Activated T-helper 2 cell treated with anti-CD3 and anti-CD28 coated beads, Interferon-gamma antibody, Interleukin-2, Interleukin-4, amounts not matched to agents 10 μg/mL and 5 μg/mL and 100 μg/mL, durations not matched to agents 14 hours and 24 hours and 36 hours (primary cell): ENCODE measurements around the gene GALNTL6. TPM values are rescaled to one million over a fixed set of nuclear protein-coding genes. Genes with fewer than 3 reads are reported as not detected.

Experiments
- DNase-seq: peaks from one replicate; pipeline ENCODE4 v3.0.0; 2021; ENCODE audit warnings: low spot score
- H3K27ac Mint-ChIP-seq: one replicate; pipeline ENCODE4 v1.8.0; 2021; ENCODE audit warnings: mixed read lengths
- H3K27me3 Mint-ChIP-seq: one replicate; pipeline ENCODE4 v1.8.0; 2021; ENCODE audit warnings: low read depth, mixed read lengths
- H3K36me3 Mint-ChIP-seq: one replicate; pipeline ENCODE4 v1.8.0; 2021; ENCODE audit warnings: low read depth, mixed read lengths
- H3K4me1 Mint-ChIP-seq: one replicate; pipeline ENCODE4 v1.8.0; 2021; ENCODE audit warnings: low read depth, mixed read lengths
- H3K4me3 Mint-ChIP-seq: one replicate; pipeline ENCODE4 v1.8.0; 2021; ENCODE audit warnings: low read depth, mild to moderate bottlenecking, moderate library complexity, mixed read lengths
- H3K9me3 Mint-ChIP-seq: one replicate; pipeline ENCODE4 v1.8.0; 2021; ENCODE audit warnings: mixed read lengths
- intact Hi-C: fragments of 100-400 bp; cut with micrococcal nuclease; formaldehyde crosslinking; loops from one replicate; pipeline ENCODE4 v1.15.1; 2023
- total RNA-seq: library from RNA; stranded (reverse); gene quantifications from 2 replicates; pipeline ENCODE4 v1.2.3, GENCODE V29; 2022

The GALNTL6 gene
- total RNA-seq, 1 donor from 2014 or later, result not detected

DNA sequence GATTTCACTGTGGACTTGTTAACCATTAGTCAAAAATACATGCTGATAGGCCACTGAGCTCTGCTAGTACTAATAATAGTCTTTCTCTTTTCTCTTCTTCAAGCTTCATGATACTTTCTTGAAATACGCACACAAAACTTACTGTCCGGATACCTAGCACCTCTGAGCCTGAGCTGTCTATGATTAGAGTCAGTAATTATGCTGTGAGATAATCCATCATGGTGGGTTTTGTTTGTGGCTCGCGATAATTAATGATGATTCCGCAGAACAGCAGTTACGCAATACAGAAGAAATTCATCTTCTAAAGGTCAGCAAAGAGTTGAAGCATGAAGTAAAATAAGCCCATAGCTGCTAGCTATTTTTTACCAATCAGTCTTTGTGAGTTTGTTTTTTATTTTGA lies 843.9 kb downstream of the GALNTL6 start:
- Mint-ChIP-seq H3K4me1 (no peaks in the 10 kb centered on the region), H3K4me3 (no peak overlapping the region), H3K36me3 (no peaks in the 10 kb centered on the region), H3K27ac (no peak overlapping the region), H3K27me3 (no peaks in the 10 kb centered on the region), H3K9me3 (no peaks in the 10 kb centered on the region)
- intact Hi-C loops, result no loop called here
- no peak for DNase-seq

DNA sequence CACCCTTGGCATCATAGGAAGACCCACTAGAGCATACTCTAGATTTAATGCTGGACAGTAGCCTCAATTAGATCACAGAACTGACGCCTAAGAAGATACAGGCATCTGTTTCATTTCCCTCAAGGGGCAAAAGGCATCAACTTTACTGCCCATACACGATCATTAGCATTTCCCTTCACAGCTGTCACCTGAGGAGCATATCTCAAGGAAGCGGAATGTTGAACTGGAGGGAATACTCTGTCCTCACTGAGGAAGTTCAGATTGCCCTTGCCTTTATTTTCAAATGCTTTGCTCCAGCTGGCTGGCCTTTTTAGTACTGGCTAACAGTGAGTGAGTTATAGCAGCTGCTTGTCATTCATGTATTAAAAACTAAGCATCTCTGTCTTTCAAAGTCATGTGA lies 847.0 kb downstream of the GALNTL6 start:
- H3K9me3 Mint-ChIP-seq, result no peaks in the 10 kb centered on the region
- no peaks in the 10 kb centered on the region for H3K27me3 Mint-ChIP-seq
- DNase-seq, result no peak
- no peaks in the 10 kb centered on the region for H3K4me1 Mint-ChIP-seq
- H3K4me3 Mint-ChIP-seq, result no peak overlapping the region
- intact Hi-C loops, result no loop called here
- H3K36me3 Mint-ChIP-seq, result no peaks in the 10 kb centered on the region
- no peak overlapping the region for H3K27ac Mint-ChIP-seq

- no peak overlapping the region for H3K4me3 Mint-ChIP-seq
- no peaks in the 10 kb centered on the region for H3K27me3 Mint-ChIP-seq
- no peaks in the 10 kb centered on the region for H3K4me1 Mint-ChIP-seq
- DNase-seq, result no peak
- H3K9me3 Mint-ChIP-seq, result no peaks in the 10 kb centered on the region
- no peaks in the 10 kb centered on the region for H3K36me3 Mint-ChIP-seq
- intact Hi-C loops, result no loop called here
- H3K27ac Mint-ChIP-seq, result no peak overlapping the region
These were observed 848.9 kb downstream of the GALNTL6 start for GRCh38 chr4:172662113-172662512.

- DNase-seq, result no peak
- intact Hi-C loops, result no loop called here
- no peak overlapping the region for H3K4me3 Mint-ChIP-seq
- no peaks in the 10 kb centered on the region for H3K27me3 Mint-ChIP-seq
- H3K9me3 Mint-ChIP-seq, result no peaks in the 10 kb centered on the region
- H3K4me1 Mint-ChIP-seq, result no peaks in the 10 kb centered on the region
- H3K27ac Mint-ChIP-seq, result no peak overlapping the region
- H3K36me3 Mint-ChIP-seq, result no peaks in the 10 kb centered on the region
These were observed 853.6 kb downstream of the GALNTL6 start for GRCh38 chr4:172666711-172667368.

- Mint-ChIP-seq H3K27ac (no peak overlapping the region), H3K9me3 (peaks cover 11% of the 10 kb centered on the region), H3K27me3 (no peaks in the 10 kb centered on the region), H3K36me3 (no peaks in the 10 kb centered on the region), H3K4me3 (no peak overlapping the region), H3K4me1 (no peaks in the 10 kb centered on the region)
- intact Hi-C loops, result no loop called here
- no peak for DNase-seq
These were observed 861.6 kb downstream of the GALNTL6 start for GRCh38 chr4:172674811-172675210.

DNA sequence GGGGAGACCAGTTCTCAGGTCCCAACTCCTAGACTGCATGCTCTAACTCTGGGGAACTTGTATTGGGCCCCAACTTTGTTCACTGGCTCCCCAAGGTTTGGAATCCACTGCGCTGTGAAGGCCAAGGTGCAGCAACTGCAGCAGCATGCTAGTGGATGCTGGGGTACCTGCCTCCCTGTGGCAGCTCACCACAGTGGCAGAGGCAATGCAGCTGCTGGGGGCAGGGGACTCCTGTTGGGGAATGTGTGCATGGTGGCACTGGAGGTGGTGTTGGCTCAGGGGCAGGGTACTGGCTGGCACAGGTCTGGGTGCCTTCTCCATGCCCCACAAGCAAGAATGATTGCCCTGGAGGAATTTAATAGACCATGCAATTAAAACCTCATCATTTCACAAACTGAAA lies 862.0 kb downstream of the GALNTL6 start:
- H3K27ac Mint-ChIP-seq, result no peak overlapping the region
- no peaks in the 10 kb centered on the region for H3K36me3 Mint-ChIP-seq
- peaks cover 11% of the 10 kb centered on the region for H3K9me3 Mint-ChIP-seq

DNA sequence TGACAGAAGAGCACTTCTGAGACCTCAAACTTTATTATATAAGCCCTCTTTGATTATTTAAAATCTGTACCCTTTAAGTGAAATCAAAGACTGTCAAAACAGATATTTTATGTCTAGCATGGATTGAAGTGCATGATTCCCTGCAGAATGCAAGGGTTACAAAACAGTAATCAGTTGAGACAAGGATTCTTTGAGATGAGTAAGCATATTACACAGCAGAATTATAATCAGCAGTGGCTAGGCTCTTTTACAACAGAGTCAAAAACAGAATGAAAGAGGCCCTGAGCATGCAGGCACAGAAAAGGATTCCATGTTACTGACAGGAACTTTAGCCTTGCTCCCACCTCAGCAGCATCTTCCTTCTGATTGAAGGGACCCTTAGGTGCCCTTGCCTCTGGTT lies 867.5 kb downstream of the GALNTL6 start:
- H3K27ac Mint-ChIP-seq, result no peak overlapping the region
- no peak for DNase-seq
- H3K4me1 Mint-ChIP-seq, result no peaks in the 10 kb centered on the region
- no peak overlapping the region for H3K4me3 Mint-ChIP-seq
- H3K36me3 Mint-ChIP-seq, result no peaks in the 10 kb centered on the region
- no peaks in the 10 kb centered on the region for H3K27me3 Mint-ChIP-seq
- intact Hi-C loops, result no loop called here
- peaks cover 2% of the 10 kb centered on the region for H3K9me3 Mint-ChIP-seq

More for the DNA sequence above, 862.0 kb downstream of the GALNTL6 start:
- DNase-seq, result no peak
- intact Hi-C loops, result no loop called here
- Mint-ChIP-seq H3K4me3 (no peak overlapping the region), H3K4me1 (no peaks in the 10 kb centered on the region), H3K27me3 (no peaks in the 10 kb centered on the region)

DNA sequence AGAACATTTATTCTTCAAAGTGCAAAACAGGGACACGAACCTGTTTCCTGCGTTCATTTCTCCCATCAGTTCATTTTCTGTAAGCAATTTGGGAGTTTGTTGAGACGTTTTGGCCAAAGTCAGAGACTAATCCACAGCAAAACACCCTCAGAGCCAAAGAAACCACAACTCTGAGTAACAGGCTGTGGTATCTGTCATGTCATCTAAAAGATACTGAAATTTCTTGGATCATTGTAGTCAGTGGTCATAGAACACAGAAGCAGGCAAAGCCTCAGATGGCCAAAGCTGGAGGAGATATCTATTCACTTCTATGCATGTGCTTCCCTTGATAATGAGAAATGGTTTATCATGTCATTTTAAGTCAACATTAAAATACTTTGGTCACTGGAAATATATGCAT lies 869.8 kb downstream of the GALNTL6 start:
- peaks cover 2% of the 10 kb centered on the region for H3K9me3 Mint-ChIP-seq

DNA sequence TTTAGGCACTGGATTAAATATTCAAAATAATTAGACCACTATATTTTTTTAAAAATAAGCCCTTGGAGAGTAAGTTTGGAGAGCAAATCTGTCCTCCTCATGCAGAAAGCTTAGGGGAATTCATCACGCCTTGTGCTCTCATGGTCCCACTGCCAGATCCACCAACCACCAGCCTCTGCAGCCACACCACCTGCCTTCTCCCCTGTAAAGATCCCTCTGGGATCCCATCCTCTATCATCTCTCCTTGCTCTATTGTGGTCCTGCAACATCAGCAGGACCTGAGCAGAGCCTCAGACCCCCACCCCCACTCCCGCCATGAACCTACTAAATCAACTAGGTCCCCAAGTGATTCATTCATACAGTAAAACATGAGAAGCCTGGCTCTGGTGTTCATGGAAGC lies 872.8 kb downstream of the GALNTL6 start:
- intact Hi-C loops, result no loop called here
- no peak for DNase-seq
- no peak overlapping the region for H3K4me3 Mint-ChIP-seq
- H3K4me1 Mint-ChIP-seq, result no peaks in the 10 kb centered on the region
- H3K9me3 Mint-ChIP-seq, result peaks cover 5% of the 10 kb centered on the region
- no peaks in the 10 kb centered on the region for H3K27me3 Mint-ChIP-seq
- no peaks in the 10 kb centered on the region for H3K36me3 Mint-ChIP-seq
- no peak overlapping the region for H3K27ac Mint-ChIP-seq

More for the DNA sequence above, 869.8 kb downstream of the GALNTL6 start:
- Mint-ChIP-seq H3K4me3 (no peak overlapping the region), H3K27ac (no peak overlapping the region), H3K27me3 (no peaks in the 10 kb centered on the region), H3K4me1 (no peaks in the 10 kb centered on the region), H3K36me3 (no peaks in the 10 kb centered on the region)
- no peak for DNase-seq
- intact Hi-C loops, result no loop called here

DNA sequence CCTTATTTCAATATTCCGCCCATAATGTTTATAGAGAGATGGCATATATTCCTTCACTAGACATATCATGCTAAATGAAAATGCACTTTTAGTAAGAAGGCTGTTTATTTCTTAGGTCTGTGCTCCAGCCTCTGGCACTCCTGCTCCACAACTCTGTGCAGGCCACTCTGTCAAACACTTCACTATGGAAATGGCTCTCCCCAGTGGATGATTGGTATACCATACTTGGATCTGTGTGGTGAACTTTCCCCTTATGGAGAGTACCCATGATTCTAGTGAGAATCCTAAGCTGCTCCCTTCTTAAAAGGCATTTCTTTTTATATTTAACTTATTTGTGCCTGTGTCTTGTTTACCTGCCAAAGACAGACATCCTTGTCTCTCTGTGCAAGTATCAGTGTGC lies 875.3 kb downstream of the GALNTL6 start:
- Mint-ChIP-seq H3K36me3 (no peaks in the 10 kb centered on the region), H3K27ac (no peak overlapping the region), H3K9me3 (peaks cover 15% of the 10 kb centered on the region), H3K4me1 (no peaks in the 10 kb centered on the region), H3K4me3 (no peak overlapping the region), H3K27me3 (no peaks in the 10 kb centered on the region)
- no peak for DNase-seq
- intact Hi-C loops, result no loop called here

DNA sequence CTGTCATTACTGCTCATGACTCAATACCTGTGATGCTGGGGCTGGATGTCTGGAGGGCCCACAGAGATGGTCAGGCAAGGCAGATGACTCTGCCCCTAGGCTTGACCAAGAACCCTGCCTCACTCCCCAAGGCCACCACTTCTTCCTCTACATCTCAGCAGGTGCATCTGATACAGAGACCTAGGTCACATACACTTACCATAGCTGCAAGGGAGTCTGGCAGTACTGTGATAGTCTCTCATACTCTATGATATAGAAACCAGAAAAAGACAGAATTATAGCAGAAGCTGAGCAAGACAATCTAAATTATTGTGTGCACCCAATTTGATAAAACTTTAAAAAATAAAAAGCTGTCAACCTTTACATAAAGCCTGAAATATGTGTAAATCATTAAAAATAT lies 878.3 kb downstream of the GALNTL6 start:
- intact Hi-C loops, result no loop called here
- Mint-ChIP-seq H3K36me3 (no peaks in the 10 kb centered on the region), H3K27ac (no peak overlapping the region), H3K9me3 (peaks cover 15% of the 10 kb centered on the region), H3K4me1 (no peaks in the 10 kb centered on the region), H3K4me3 (no peak overlapping the region), H3K27me3 (no peaks in the 10 kb centered on the region)
- DNase-seq, result no peak

GRCh38 chr4:172692701-172693100 lies 879.5 kb downstream of the GALNTL6 start:
- no peak for DNase-seq
- no peaks in the 10 kb centered on the region for H3K27me3 Mint-ChIP-seq
- no peaks in the 10 kb centered on the region for H3K4me1 Mint-ChIP-seq
- no peak overlapping the region for H3K4me3 Mint-ChIP-seq
- peaks cover 15% of the 10 kb centered on the region for H3K9me3 Mint-ChIP-seq
- H3K36me3 Mint-ChIP-seq, result no peaks in the 10 kb centered on the region
- intact Hi-C loops, result no loop called here
- H3K27ac Mint-ChIP-seq, result no peak overlapping the region

- DNase-seq, result no peak
- Mint-ChIP-seq H3K27me3 (no peaks in the 10 kb centered on the region), H3K36me3 (no peaks in the 10 kb centered on the region), H3K4me3 (no peak overlapping the region), H3K27ac (no peak overlapping the region), H3K4me1 (no peaks in the 10 kb centered on the region), H3K9me3 (no peaks in the 10 kb centered on the region)
- intact Hi-C loops, result no loop called here
These were observed 885.1 kb downstream of the GALNTL6 start for GRCh38 chr4:172698256-172698655.

GRCh38 chr4:172705565-172705964 lies 892.4 kb downstream of the GALNTL6 start:
- peaks cover 27% of the 10 kb centered on the region for H3K9me3 Mint-ChIP-seq
- H3K4me3 Mint-ChIP-seq, result no peak overlapping the region
- DNase-seq, result no peak
- H3K27me3 Mint-ChIP-seq, result no peaks in the 10 kb centered on the region
- no peak overlapping the region for H3K27ac Mint-ChIP-seq
- no peaks in the 10 kb centered on the region for H3K4me1 Mint-ChIP-seq
- intact Hi-C loops, result no loop called here
- H3K36me3 Mint-ChIP-seq, result no peaks in the 10 kb centered on the region
